GM10248 (cell line): ENCODE data around the gene DEDD.
A peak's percentile ranks its signal among the peaks of the same experiment; 100 is the strongest.

Experiments
- CTCF ChIA-PET: fragments of 300-600 bp; sonication (Branson Sonifier 250); formaldehyde crosslinking; extraction: SDS; loops from one replicate; lab custom pipeline; 2021; ENCODE audit warnings: antibody characterized with exemption; lab: Yijun Ruan, JAX
- POLR2A ChIA-PET: fragments of 350-650 bp; sonication (Branson Sonifier 250); formaldehyde crosslinking; extraction: SDS; loops from one replicate; lab custom pipeline; 2020; ENCODE audit warnings: antibody characterized with exemption; lab: Yijun Ruan, JAX
- DNase-seq: peaks from one replicate; pipeline ENCODE4 v3.0.0; 2012; ENCODE audit errors: extremely low spot score
- CTCF ChIP-seq: IDR thresholded peaks from 2 replicates; pipeline ENCODE4 v1.5.1; 2012; ENCODE audit warnings: mild to moderate bottlenecking, low read depth; ENCODE audit errors: extremely low read depth, missing control alignments, control extremely low read depth

Gene DEDD

GRCh38 chr1:161095230-161095629 lies 37.2 kb downstream of the DEDD start:
- no peak for TF ChIP-seq CTCF
- ChIA-PET CTCF (interaction anchor here (1.1 to 8.2 kb wide), 4 partner anchors 12 to 97 kb away, joined by 4 to 137 read pairs (median 62); partner anchors contain the start of genes ARHGAP30 and USF1), POLR2A (no interaction called here)
- no peak for DNase-seq

- DNase-seq = no peak
- ChIA-PET POLR2A (no interaction called here), CTCF (interaction anchor here (1.1 to 8.2 kb wide), 4 partner anchors 11 to 97 kb away, joined by 4 to 137 read pairs (median 62); partner anchors contain the start of genes ARHGAP30 and USF1)
- no peak for TF ChIP-seq CTCF
Measured at GRCh38 chr1:161094481-161094880, 38.0 kb downstream of the DEDD start.

GRCh38 chr1:161092621-161093028 lies 39.8 kb downstream of the DEDD start:
- POLR2A ChIA-PET = no interaction called here
- TF ChIP-seq CTCF = no peak
- CTCF ChIA-PET = interaction anchor here (1.0 to 8.2 kb wide), 5 partner anchors 10 to 95 kb away, joined by 3 to 91 read pairs (median 3); no protein-coding TSS in a partner anchor
- peak; percentile 64 for DNase-seq

- ChIA-PET CTCF (interaction anchor here (2.0 to 8.2 kb wide), 2 partner anchors 9 to 21 kb away, joined by 10 to 91 read pairs; no protein-coding TSS in a partner anchor), POLR2A (no interaction called here)
- no peak for DNase-seq
- no peak for TF ChIP-seq CTCF
Measured at GRCh38 chr1:161091796-161092507, 40.5 kb downstream of the DEDD start.

- ChIA-PET CTCF (no interaction called here), POLR2A (no interaction called here)
- DNase-seq = no peak
- TF ChIP-seq CTCF = no peak
Measured at GRCh38 chr1:161091093-161091492, 41.4 kb downstream of the DEDD start.

GRCh38 chr1:161090617-161091016 lies 41.9 kb downstream of the DEDD start:
- ChIA-PET POLR2A (no interaction called here), CTCF (interaction anchor here (9.2 kb wide), 1 partner anchor 17 kb away, joined by 73 read pairs; the partner anchor contains the start of gene ARHGAP30)
- DNase-seq = no peak
- no peak for TF ChIP-seq CTCF
